HG03103 (cell line): ENCODE measurements around the gene CFAP97.
"Not testable (repeated sequence)": the region's sequence is repeated elsewhere in the genome, so short reads cannot be mapped to it uniquely, and the experiment has no call there.

Experiments used
- ATAC-seq: cut with Tn5 transposase; IDR thresholded peaks from one replicate; pipeline ENCODE4 v1.9.1; 2021; ENCODE audit warnings: low read depth; ENCODE audit not compliant: unreplicated experiment

Gene CFAP97

GRCh38 chr4:185203486-185204237 is at the start of gene CFAP97:
Gene CFAP97 (minus strand): TSS chr4:185204000. CDS start chr4:185191196, 12,804 bp downstream.
- ATAC-seq: peak; percentile 60

GRCh38 chr4:185249105-185249504 is 45.3 kb upstream of the CFAP97 start:
- no peak for ATAC-seq

- no peak for ATAC-seq
Measured at GRCh38 chr4:185248393-185249039, 44.7 kb upstream of the CFAP97 start.

- no peak for ATAC-seq
Measured at GRCh38 chr4:185247151-185247550, 43.4 kb upstream of the CFAP97 start.

GRCh38 chr4:185246453-185246852 is 42.7 kb upstream of the CFAP97 start:
- no peak for ATAC-seq

- ATAC-seq: no peak
Measured at GRCh38 chr4:185244763-185245162, 41.0 kb upstream of the CFAP97 start.

- ATAC-seq: no peak
Measured at GRCh38 chr4:185243879-185244278, 40.1 kb upstream of the CFAP97 start.

- ATAC-seq: no peak
Measured at GRCh38 chr4:185242749-185243533, 39.1 kb upstream of the CFAP97 start.

- ATAC-seq: not testable (repeated sequence)
Measured at GRCh38 chr4:185240486-185240885, 36.7 kb upstream of the CFAP97 start.

GRCh38 chr4:185238750-185239149 is 35.0 kb upstream of the CFAP97 start:
- no peak for ATAC-seq

- ATAC-seq: no peak
Measured at GRCh38 chr4:185238215-185238681, 34.4 kb upstream of the CFAP97 start.

GRCh38 chr4:185237175-185237574 is 33.4 kb upstream of the CFAP97 start:
- ATAC-seq: no peak

- no peak for ATAC-seq
Measured at GRCh38 chr4:185235843-185236503, 32.2 kb upstream of the CFAP97 start.

- ATAC-seq: no peak
Measured at GRCh38 chr4:185235119-185235842, 31.5 kb upstream of the CFAP97 start.

- ATAC-seq: no peak
Measured at GRCh38 chr4:185232370-185232769, 28.6 kb upstream of the CFAP97 start.

- no peak for ATAC-seq
Measured at GRCh38 chr4:185229021-185229818, 25.4 kb upstream of the CFAP97 start.

- ATAC-seq: no peak
Measured at GRCh38 chr4:185227713-185228278, 24.0 kb upstream of the CFAP97 start.

- ATAC-seq: no peak
Measured at GRCh38 chr4:185227131-185227551, 23.3 kb upstream of the CFAP97 start.

- ATAC-seq: no peak
Measured at GRCh38 chr4:185225940-185226339, 22.1 kb upstream of the CFAP97 start.
